LNCAP (cell line): ENCODE measurements around the gene URGCP.

ENCODE experiments used
- TF ChIP-seq, protein P1 (sequence below): fragments of 450-650 bp; IDR thresholded peaks from 2 replicates; pipeline ENCODE4 v1.5.1; 2017; ENCODE audit warnings: mild to moderate bottlenecking

Gene URGCP

DNA sequence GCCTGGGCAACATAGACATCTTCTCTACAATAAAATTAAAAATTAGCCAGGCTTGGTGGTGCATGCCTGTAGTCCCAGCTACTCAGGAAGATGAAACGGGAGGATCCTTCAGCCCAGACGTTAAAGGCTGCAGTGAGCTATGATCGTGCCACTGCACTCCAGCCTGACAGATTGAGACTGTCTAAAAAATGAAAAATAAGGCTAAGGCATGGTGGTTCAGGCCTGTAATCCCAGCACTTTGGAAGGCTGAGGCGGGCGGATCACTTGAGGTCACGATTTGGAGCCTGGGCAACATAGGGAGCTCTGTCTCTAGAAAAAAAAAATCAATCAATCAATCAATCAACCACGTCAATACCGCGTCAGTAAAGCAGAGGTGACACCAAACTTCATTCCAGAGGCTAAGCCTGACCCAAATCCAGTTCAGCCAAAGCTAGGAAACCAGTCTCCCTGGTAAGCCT is 68.2 kb downstream of the URGCP start:
- TF ChIP-seq, protein P1, sequence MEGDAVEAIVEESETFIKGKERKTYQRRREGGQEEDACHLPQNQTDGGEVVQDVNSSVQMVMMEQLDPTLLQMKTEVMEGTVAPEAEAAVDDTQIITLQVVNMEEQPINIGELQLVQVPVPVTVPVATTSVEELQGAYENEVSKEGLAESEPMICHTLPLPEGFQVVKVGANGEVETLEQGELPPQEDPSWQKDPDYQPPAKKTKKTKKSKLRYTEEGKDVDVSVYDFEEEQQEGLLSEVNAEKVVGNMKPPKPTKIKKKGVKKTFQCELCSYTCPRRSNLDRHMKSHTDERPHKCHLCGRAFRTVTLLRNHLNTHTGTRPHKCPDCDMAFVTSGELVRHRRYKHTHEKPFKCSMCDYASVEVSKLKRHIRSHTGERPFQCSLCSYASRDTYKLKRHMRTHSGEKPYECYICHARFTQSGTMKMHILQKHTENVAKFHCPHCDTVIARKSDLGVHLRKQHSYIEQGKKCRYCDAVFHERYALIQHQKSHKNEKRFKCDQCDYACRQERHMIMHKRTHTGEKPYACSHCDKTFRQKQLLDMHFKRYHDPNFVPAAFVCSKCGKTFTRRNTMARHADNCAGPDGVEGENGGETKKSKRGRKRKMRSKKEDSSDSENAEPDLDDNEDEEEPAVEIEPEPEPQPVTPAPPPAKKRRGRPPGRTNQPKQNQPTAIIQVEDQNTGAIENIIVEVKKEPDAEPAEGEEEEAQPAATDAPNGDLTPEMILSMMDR, result no peak

DNA sequence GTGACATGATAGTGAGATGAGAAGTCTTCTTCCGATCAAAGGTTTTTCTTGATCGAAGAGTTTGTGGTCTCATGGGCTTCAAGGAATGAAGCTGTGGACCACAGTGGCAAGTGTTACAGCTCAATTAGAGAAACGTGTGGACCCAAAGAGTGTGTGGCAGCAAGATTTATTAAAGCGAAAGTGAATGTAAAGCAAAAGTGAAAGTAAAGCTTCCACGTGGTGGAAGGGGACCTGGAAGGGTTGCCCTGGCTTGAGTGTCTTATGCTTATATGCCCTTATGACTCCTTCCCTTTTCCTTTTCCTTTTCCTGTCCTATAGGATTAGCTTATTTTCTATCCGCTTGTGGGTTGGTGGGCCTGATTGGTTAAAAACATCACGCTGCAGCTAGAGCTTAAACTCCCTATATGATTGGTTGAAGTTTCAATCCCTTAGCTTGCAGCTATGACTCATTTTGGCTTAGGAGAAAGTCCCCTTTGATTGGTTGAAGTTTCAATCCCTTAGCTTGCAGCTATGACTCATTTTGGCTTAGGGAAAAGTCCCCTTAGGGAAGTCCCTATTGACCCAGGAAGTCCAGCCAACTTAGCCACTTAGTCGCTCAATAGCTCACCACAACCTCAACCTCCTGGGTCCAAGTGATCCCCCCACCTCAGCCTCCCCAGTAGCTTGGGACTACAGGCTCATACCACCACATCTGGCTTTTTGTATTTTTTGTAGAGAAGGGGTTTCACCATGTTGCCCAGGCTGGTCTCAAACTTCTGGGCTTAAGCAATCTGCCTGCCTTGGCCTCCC is 71.7 kb downstream of the URGCP start:
- TF ChIP-seq, protein P1, result no peak
